Parathyroid adenoma (tissue), 2 donors: Measurements from ENCODE around the gene CCDC92.
A peak's percentile ranks its signal among the peaks of the same experiment; 100 is the strongest.

Experiments
- H2AFZ ChIP-seq: fragments of 300-600 bp; sonication (generic); one replicate; pipeline ENCODE4 v1.7.0; 2017; ENCODE audit warnings: antibody characterized with exemption, mild to moderate bottlenecking
- H3K27ac ChIP-seq: fragments of 300-600 bp; sonication (generic); one replicate; pipeline ENCODE4 v1.7.0; 2017
- H3K27me3 ChIP-seq: fragments of 300-600 bp; sonication (generic); one replicate; pipeline ENCODE4 v1.7.0; 2017; ENCODE audit warnings: low read length; ENCODE audit not compliant: control insufficient read depth, insufficient read depth
- H3K36me3 ChIP-seq: fragments of 300-600 bp; sonication (generic); one replicate; pipeline ENCODE4 v1.7.0; 2017; ENCODE audit warnings: low read length; ENCODE audit not compliant: control insufficient read depth, insufficient read depth
- H3K4me1 ChIP-seq: fragments of 300-600 bp; sonication (generic); one replicate; pipeline ENCODE4 v1.7.0; 2017; ENCODE audit warnings: control low read depth
- H3K4me2 ChIP-seq: fragments of 300-600 bp; sonication (generic); one replicate; pipeline ENCODE4 v1.7.0; 2017; ENCODE audit warnings: low read length
- H3K4me3 ChIP-seq: fragments of 300-600 bp; sonication (generic); one replicate; pipeline ENCODE4 v1.7.0; 2017; ENCODE audit warnings: low read depth, low read length
- H3K79me2 ChIP-seq: fragments of 300-600 bp; sonication (generic); one replicate; pipeline ENCODE4 v1.7.0; 2017; ENCODE audit warnings: control low read depth
- H3K9ac ChIP-seq: fragments of 300-600 bp; sonication (generic); one replicate; pipeline ENCODE4 v1.7.0; 2017; ENCODE audit warnings: mild to moderate bottlenecking
- H3K9me3 ChIP-seq: fragments of 300-600 bp; sonication (generic); one replicate; pipeline ENCODE4 v1.7.0; 2017; ENCODE audit warnings: low read length; ENCODE audit not compliant: control insufficient read depth
- TF ChIP-seq, protein P1 (sequence below): fragments of 300-600 bp; sonication (generic); IDR thresholded peaks from one replicate; pipeline ENCODE4 v1.7.0; 2017; ENCODE audit warnings: antibody characterized with exemption, mild to moderate bottlenecking
- donor health status: primary hyperparathyroidism.

CCDC92 gene

DNA sequence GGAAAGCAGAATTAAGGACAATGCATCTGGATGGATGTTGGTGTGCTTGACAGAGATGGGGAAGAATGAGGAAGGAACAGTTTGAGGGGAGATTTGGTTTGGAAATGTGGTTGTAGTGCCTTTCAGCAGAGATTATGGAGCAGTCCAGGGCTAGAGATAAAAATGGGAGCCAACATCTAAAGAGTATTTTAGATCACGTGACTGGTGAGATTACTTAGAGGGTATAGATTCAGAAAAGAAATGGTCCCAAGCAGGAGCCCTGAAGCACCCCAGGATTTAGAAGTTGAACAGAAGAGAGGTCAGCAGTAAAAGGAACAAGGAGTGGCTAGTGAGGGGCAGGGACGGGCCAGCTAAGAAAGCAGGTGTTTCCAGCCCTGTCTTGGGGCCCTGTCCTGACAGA is 30.0 kb upstream of the CCDC92 start:
- Histone ChIP-seq H3K4me1 (peaks cover 60% of the 10 kb centered on the region), H3K79me2 (peaks cover 32% of the 10 kb centered on the region), H3K4me2 (no peak overlapping the region), H3K9me3 (no peaks in the 10 kb centered on the region), H3K27me3 (no peaks in the 10 kb centered on the region), H3K36me3 (no peaks in the 10 kb centered on the region), H3K4me3 (no peak overlapping the region), H3K27ac (peak overlapping the region; percentile 70), H2AFZ (no peak overlapping the region), H3K9ac (no peak overlapping the region)
- TF ChIP-seq, protein P1, sequence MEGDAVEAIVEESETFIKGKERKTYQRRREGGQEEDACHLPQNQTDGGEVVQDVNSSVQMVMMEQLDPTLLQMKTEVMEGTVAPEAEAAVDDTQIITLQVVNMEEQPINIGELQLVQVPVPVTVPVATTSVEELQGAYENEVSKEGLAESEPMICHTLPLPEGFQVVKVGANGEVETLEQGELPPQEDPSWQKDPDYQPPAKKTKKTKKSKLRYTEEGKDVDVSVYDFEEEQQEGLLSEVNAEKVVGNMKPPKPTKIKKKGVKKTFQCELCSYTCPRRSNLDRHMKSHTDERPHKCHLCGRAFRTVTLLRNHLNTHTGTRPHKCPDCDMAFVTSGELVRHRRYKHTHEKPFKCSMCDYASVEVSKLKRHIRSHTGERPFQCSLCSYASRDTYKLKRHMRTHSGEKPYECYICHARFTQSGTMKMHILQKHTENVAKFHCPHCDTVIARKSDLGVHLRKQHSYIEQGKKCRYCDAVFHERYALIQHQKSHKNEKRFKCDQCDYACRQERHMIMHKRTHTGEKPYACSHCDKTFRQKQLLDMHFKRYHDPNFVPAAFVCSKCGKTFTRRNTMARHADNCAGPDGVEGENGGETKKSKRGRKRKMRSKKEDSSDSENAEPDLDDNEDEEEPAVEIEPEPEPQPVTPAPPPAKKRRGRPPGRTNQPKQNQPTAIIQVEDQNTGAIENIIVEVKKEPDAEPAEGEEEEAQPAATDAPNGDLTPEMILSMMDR, result no peak

- no peaks in the 10 kb centered on the region for H3K9me3 ChIP-seq
- no peaks in the 10 kb centered on the region for H3K36me3 ChIP-seq
- H3K27me3 ChIP-seq, result no peaks in the 10 kb centered on the region
- TF ChIP-seq, protein P1, result no peak
- H3K4me2 ChIP-seq, result no peak overlapping the region
- peaks cover 38% of the 10 kb centered on the region for H3K79me2 ChIP-seq
- peaks cover 56% of the 10 kb centered on the region for H3K4me1 ChIP-seq
- no peak overlapping the region for H3K4me3 ChIP-seq
- H2AFZ ChIP-seq, result no peak overlapping the region
- no peak overlapping the region for H3K9ac ChIP-seq
- H3K27ac ChIP-seq, result peak overlapping the region; percentile 53
These were observed 29.5 kb upstream of the CCDC92 start for GRCh38 chr12:124002021-124002644.

DNA sequence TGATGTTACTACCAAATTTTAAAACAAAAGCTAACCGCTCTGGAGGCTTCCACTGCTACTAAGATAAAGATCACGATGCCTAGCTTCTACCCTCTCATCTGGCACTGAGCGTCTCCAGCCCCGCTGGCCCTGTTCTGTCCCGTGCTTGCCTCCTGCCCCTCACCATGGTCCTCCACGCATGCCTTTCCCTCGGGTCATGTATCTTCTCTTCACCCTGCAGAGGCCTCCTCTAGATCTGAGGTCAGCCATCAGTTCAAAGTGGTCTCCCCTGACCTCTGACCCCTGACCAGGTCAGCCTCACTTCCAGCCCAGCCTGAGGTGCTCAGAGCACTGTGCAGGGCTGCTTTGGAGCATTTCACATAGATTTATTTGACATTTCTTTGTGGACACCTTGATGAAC is 28.7 kb upstream of the CCDC92 start:
- Histone ChIP-seq H2AFZ (no peak overlapping the region), H3K9ac (no peak overlapping the region), H3K27ac (peak overlapping the region; percentile 53), H3K36me3 (no peaks in the 10 kb centered on the region), H3K9me3 (no peaks in the 10 kb centered on the region), H3K27me3 (no peaks in the 10 kb centered on the region), H3K4me3 (no peak overlapping the region), H3K4me1 (peaks cover 53% of the 10 kb centered on the region), H3K79me2 (peaks cover 42% of the 10 kb centered on the region), H3K4me2 (no peak overlapping the region)
- TF ChIP-seq, protein P1, result no peak

DNA sequence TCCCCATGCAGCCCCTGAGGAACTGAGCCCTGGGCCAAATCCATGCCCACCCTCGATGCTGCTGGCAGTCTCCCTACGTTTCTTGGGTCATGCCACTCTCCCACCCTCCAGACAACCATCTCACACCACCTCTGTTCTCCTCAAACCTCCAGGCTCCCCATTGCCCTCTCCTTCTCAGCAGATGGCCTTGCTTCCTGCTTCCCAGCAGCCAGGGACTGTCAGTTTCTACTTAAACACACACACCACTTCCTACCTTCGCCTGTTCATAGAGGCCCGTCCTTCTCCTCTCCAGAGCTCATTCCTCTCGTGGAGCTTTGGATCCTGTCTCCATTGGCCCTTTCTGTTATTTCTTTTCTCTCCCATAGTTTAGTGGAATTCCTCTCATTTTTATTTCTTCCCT is 27.5 kb upstream of the CCDC92 start:
- Histone ChIP-seq H3K79me2 (peaks cover 49% of the 10 kb centered on the region), H3K27ac (no peak overlapping the region), H3K27me3 (no peaks in the 10 kb centered on the region), H3K4me2 (no peak overlapping the region), H2AFZ (no peak overlapping the region), H3K9me3 (no peaks in the 10 kb centered on the region), H3K4me3 (no peak overlapping the region), H3K9ac (no peak overlapping the region), H3K36me3 (no peaks in the 10 kb centered on the region), H3K4me1 (peaks cover 48% of the 10 kb centered on the region)
- TF ChIP-seq, protein P1, result no peak

GRCh38 chr12:123998991-123999359 is 26.3 kb upstream of the CCDC92 start:
- H3K4me1 ChIP-seq, result peaks cover 45% of the 10 kb centered on the region
- H3K4me3 ChIP-seq, result no peak overlapping the region
- TF ChIP-seq, protein P1, result no peak
- no peak overlapping the region for H3K4me2 ChIP-seq
- H3K27ac ChIP-seq, result no peak overlapping the region
- H3K79me2 ChIP-seq, result peaks cover 59% of the 10 kb centered on the region
- H2AFZ ChIP-seq, result no peak overlapping the region
- H3K9me3 ChIP-seq, result no peaks in the 10 kb centered on the region
- no peaks in the 10 kb centered on the region for H3K27me3 ChIP-seq
- H3K9ac ChIP-seq, result no peak overlapping the region
- H3K36me3 ChIP-seq, result no peaks in the 10 kb centered on the region
